ENCODE data around the gene PLET1.
"Not testable (repeated sequence)": the region's sequence is repeated elsewhere in the genome, so short reads cannot be mapped to it uniquely, and the experiment has no call there.

Gene PLET1

DNA sequence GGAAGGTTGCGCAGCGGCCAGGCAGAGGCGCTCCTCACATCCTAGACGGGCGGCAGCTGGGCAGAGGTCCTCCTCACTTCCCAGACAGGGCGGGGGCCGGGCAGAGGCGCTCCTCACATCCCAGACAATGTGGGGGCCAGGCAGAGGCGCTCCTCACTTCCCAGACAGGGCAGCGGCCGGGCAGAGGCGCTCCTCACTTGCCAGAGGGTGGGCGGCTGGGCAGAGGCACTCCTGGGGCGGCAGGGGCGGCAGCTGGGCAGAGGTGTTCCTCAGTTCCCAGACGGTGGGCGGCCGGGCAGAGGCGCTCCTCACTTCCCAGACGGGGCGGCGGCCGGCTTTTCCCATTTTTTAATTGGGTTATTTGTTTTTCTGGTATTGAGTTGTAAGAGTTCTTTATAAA lies 54.6 kb downstream of the PLET1 start:
- DNase-seq, result no peak

GRCh38 chr11:112200252-112200651 lies 60.4 kb downstream of the PLET1 start:
- no peak for DNase-seq

DNA sequence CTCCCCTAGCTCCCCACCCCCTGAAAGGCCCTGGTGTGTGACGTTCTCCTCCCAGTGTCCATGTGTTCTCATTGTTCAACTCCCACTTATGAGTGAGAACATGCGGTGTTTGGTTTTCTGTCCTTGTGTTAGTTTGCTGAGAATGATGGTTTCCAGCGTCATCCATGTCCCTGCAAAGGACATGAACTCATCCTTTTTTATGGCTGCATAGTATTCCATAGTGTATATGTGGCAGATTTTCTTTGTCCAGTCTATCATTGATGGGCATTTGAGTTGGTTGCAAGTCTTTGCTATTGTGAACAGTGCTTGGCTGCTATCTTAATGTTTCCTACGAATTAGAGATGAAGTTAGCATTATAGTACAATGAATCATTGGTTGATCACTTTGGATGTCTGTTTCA lies 61.6 kb downstream of the PLET1 start:
- not testable (repeated sequence) for DNase-seq

Measured in activated CD4-positive, alpha-beta T cell treated with anti-CD3 and anti-CD28 coated beads for 48 hours (primary cell).